HepG2 (cell line): ENCODE data around the gene DENND4A.

Experiments
- CEBPZ ChIP-seq: IDR thresholded peaks from 2 replicates; pipeline ENCODE4 v1.6.1; 2012; ENCODE audit warnings: low read length, improper control_type of control experiment
- GLMP ChIP-seq: sonication (generic); formaldehyde crosslinking; IDR thresholded peaks from 2 replicates; pipeline ENCODE4 v1.9.0; 2021; ENCODE audit warnings: missing genetic modification reagents, mild to moderate bottlenecking, borderline replicate concordance
- MTA3 ChIP-seq: sonication (generic); formaldehyde crosslinking; IDR thresholded peaks from 2 replicates; pipeline ENCODE4 v1.4.0; 2020; ENCODE audit warnings: missing genetic modification reagents
- MYNN ChIP-seq: sonication (generic); formaldehyde crosslinking; IDR thresholded peaks from 2 replicates; pipeline ENCODE4 v1.4.0; 2020; ENCODE audit warnings: mild to moderate bottlenecking, low read depth, missing genetic modification reagents
- NFE2L1 ChIP-seq: sonication (generic); formaldehyde crosslinking; IDR thresholded peaks from 2 replicates; pipeline ENCODE4 v1.4.0; 2020; ENCODE audit warnings: missing genetic modification reagents, mild to moderate bottlenecking, borderline replicate concordance
- PHF5A ChIP-seq: IDR thresholded peaks from one replicate; pipeline ENCODE4 v1.6.1; 2018; ENCODE audit warnings: low read depth, missing genetic modification reagents; ENCODE audit not compliant: unreplicated experiment
- POLR2A ChIP-seq, 2 experiments: IDR thresholded peaks; 2 replicates each; pipeline ENCODE4 v1.6.1; 2011; ENCODE audit warnings: low read depth in 2 of 2, low read length in 2 of 2, mild to moderate bottlenecking in 1 of 2, moderate library complexity in 1 of 2; ENCODE audit not compliant: insufficient read depth in 1 of 2
- SETDB1 ChIP-seq: sonication (generic); formaldehyde crosslinking; IDR thresholded peaks from 2 replicates; pipeline ENCODE4 v1.5.1; 2020; ENCODE audit warnings: missing genetic modification reagents, mild to moderate bottlenecking, borderline replicate concordance
- TBP ChIP-seq: sonication (generic); formaldehyde crosslinking; IDR thresholded peaks from 2 replicates; pipeline ENCODE4 v1.5.0; 2020; ENCODE audit warnings: missing genetic modification reagents
- ZBTB1 ChIP-seq: sonication (generic); formaldehyde crosslinking; IDR thresholded peaks from 2 replicates; pipeline ENCODE4 v1.4.0; 2020; ENCODE audit warnings: missing genetic modification reagents, borderline replicate concordance
- ZFY ChIP-seq: sonication (generic); formaldehyde crosslinking; IDR thresholded peaks from 2 replicates; pipeline ENCODE4 v1.4.0; 2020; ENCODE audit warnings: missing genetic modification reagents
- ZNF256 ChIP-seq: sonication (generic); formaldehyde crosslinking; conservative IDR thresholded peaks from 2 replicates; pipeline ENCODE4 v1.4.0; 2020; ENCODE audit warnings: missing genetic modification reagents
- ZSCAN5A ChIP-seq: sonication (generic); formaldehyde crosslinking; IDR thresholded peaks from 2 replicates; pipeline ENCODE4 v1.8.0; 2022; ENCODE audit warnings: mild to moderate bottlenecking, missing genetic modification reagents, borderline replicate concordance

- TF ChIP-seq PHF5A (CRISPR knock-in tag) (no peak), SETDB1 (CRISPR knock-in tag) (no peak), ZNF256 (CRISPR knock-in tag) (no peak), CEBPZ (no peak), ZFY (no peak), NFE2L1 (no peak), ZSCAN5A (no peak), GLMP (CRISPR knock-in tag) (no peak), POLR2A (IDR thresholded peaks at IDR 0.05; ENCODE audit: insufficient read depth in 1 of 2, low read depth in 2 of 2, low read length in 2 of 2) (no peak), MYNN (CRISPR knock-in tag) (no peak), ZBTB1 (no peak), MTA3 (CRISPR knock-in tag) (no peak), TBP (CRISPR knock-in tag) (no peak)
These were observed 132.5 kb downstream of the DENND4A start for GRCh38 chr15:65659502-65660052.
